ENCODE measurements around the gene MKLN1. TPM values are rescaled to one million over a fixed set of nuclear protein-coding genes. Genes with fewer than 3 reads are reported as not detected.
A peak's percentile ranks its signal among the peaks of the same experiment; 100 is the strongest.
"Not testable (repeated sequence)": the region's sequence is repeated elsewhere in the genome, so short reads cannot be mapped to it uniquely, and the experiment has no call there.

The MKLN1 gene
- total RNA-seq, 1 donor from 2014 or later, result 20.0 TPM

- no peaks in the 10 kb centered on the region for H3K36me3 ChIP-seq (ENCODE audit: control insufficient read depth, insufficient read depth, low read length)
- TF ChIP-seq, protein P1, sequence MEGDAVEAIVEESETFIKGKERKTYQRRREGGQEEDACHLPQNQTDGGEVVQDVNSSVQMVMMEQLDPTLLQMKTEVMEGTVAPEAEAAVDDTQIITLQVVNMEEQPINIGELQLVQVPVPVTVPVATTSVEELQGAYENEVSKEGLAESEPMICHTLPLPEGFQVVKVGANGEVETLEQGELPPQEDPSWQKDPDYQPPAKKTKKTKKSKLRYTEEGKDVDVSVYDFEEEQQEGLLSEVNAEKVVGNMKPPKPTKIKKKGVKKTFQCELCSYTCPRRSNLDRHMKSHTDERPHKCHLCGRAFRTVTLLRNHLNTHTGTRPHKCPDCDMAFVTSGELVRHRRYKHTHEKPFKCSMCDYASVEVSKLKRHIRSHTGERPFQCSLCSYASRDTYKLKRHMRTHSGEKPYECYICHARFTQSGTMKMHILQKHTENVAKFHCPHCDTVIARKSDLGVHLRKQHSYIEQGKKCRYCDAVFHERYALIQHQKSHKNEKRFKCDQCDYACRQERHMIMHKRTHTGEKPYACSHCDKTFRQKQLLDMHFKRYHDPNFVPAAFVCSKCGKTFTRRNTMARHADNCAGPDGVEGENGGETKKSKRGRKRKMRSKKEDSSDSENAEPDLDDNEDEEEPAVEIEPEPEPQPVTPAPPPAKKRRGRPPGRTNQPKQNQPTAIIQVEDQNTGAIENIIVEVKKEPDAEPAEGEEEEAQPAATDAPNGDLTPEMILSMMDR (IDR thresholded peaks at IDR 0.05; ENCODE audit: insufficient read depth, low read length, severe bottlenecking), result no peak
- no peak for DNase-seq (ENCODE audit: low read depth)
- H3K4me3 ChIP-seq (ENCODE audit: low read depth, low read length), result no peak overlapping the region
- FAIRE-seq, result no peak
- no peaks in the 10 kb centered on the region for H3K27me3 ChIP-seq (ENCODE audit: control insufficient read depth, insufficient read depth, low read length)
Measured at GRCh38 chr7:131508754-131509486, 181.2 kb downstream of the MKLN1 start.

- DNase-seq (ENCODE audit: low read depth) (no peak), FAIRE-seq (no peak)
- TF ChIP-seq, protein P1 (IDR thresholded peaks at IDR 0.05; ENCODE audit: insufficient read depth, low read length, severe bottlenecking), result no peak
- Histone ChIP-seq H3K27me3 (ENCODE audit: control insufficient read depth, insufficient read depth, low read length) (no peaks in the 10 kb centered on the region), H3K36me3 (ENCODE audit: control insufficient read depth, insufficient read depth, low read length) (no peaks in the 10 kb centered on the region), H3K4me3 (ENCODE audit: low read depth, low read length) (no peak overlapping the region)
Measured at GRCh38 chr7:131509781-131510180, 182.1 kb downstream of the MKLN1 start.

DNA sequence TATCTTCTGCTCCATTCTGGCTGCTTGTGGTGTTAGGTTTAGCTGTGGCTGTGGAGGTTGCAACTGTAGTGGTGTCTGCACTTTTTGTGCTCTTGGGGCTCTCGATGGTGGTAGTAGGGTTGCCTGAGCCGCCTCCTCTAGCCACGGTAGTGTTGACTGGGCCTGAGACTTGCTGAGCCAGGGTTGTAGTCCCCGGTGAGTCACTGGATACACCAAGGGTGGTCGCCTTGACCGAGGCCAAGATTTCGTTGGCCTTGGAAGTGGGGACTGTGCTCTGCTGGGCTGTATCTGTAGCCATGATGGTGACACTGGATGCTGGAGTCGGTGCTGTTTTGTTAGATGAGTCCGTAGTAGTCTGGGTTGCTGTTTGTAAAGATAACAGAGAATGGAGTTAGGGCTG, 183.4 kb downstream of the MKLN1 start:
- no peaks in the 10 kb centered on the region for H3K36me3 ChIP-seq (ENCODE audit: control insufficient read depth, insufficient read depth, low read length)
- TF ChIP-seq, protein P1 (IDR thresholded peaks at IDR 0.05; ENCODE audit: insufficient read depth, low read length, severe bottlenecking), result no peak
- H3K4me3 ChIP-seq (ENCODE audit: low read depth, low read length), result no peak overlapping the region
- no peak for DNase-seq (ENCODE audit: low read depth)
- no peak for FAIRE-seq
- H3K27me3 ChIP-seq (ENCODE audit: control insufficient read depth, insufficient read depth, low read length), result no peaks in the 10 kb centered on the region

- Histone ChIP-seq H3K27me3 (ENCODE audit: control insufficient read depth, insufficient read depth, low read length) (no peaks in the 10 kb centered on the region), H3K36me3 (ENCODE audit: control insufficient read depth, insufficient read depth, low read length) (no peaks in the 10 kb centered on the region), H3K4me3 (ENCODE audit: low read depth, low read length) (no peak overlapping the region)
- DNase-seq (ENCODE audit: low read depth), result no peak
- FAIRE-seq, result no peak
- TF ChIP-seq, protein P1 (IDR thresholded peaks at IDR 0.05; ENCODE audit: insufficient read depth, low read length, severe bottlenecking), result no peak
Measured at GRCh38 chr7:131511774-131512535, 184.3 kb downstream of the MKLN1 start.

GRCh38 chr7:131513245-131514061, 185.8 kb downstream of the MKLN1 start:
- FAIRE-seq, result peak; percentile 52
- TF ChIP-seq, protein P1 (IDR thresholded peaks at IDR 0.05; ENCODE audit: insufficient read depth, low read length, severe bottlenecking), result peak; percentile 100
- no peak overlapping the region for H3K4me3 ChIP-seq (ENCODE audit: low read depth, low read length)
- peak; percentile 72 for DNase-seq (ENCODE audit: low read depth)
- no peaks in the 10 kb centered on the region for H3K36me3 ChIP-seq (ENCODE audit: control insufficient read depth, insufficient read depth, low read length)
- H3K27me3 ChIP-seq (ENCODE audit: control insufficient read depth, insufficient read depth, low read length), result no peaks in the 10 kb centered on the region

GRCh38 chr7:131515471-131515870, 187.8 kb downstream of the MKLN1 start:
- not testable (repeated sequence) for H3K4me3 ChIP-seq (ENCODE audit: low read depth, low read length); H3K36me3 ChIP-seq (ENCODE audit: control insufficient read depth, insufficient read depth, low read length); H3K27me3 ChIP-seq (ENCODE audit: control insufficient read depth, insufficient read depth, low read length); DNase-seq (ENCODE audit: low read depth); FAIRE-seq

All from bronchial epithelial cell (primary cell).